Measurements from ENCODE around the gene PATZ1. TPM values are rescaled to one million over a fixed set of nuclear protein-coding genes. Genes with fewer than 3 reads are reported as not detected.

Gene PATZ1
- total and polyA plus RNA-seq, 9 of the 15 experiments (the other 6 are each of a cell fraction or from before 2014, with no cell fraction given), result 0.63 to 7.8 (median 4.2) TPM

GRCh38 chr22:31326877-31327276 lies 19.3 kb downstream of the PATZ1 start:
- DNase-seq (ENCODE audit: extremely low read depth in 1 of 4, low spot score in 3 of 4) (no peak), ATAC-seq (no peak), FAIRE-seq (no peak)
- no peaks in the 10 kb centered on the region for H3K9me1 ChIP-seq (ENCODE audit: control insufficient read depth, insufficient read depth, low read length)
- no peaks in the 10 kb centered on the region; a peak in 1 of 5 replicates for H3K4me1 ChIP-seq (replicated peaks in 1 of 2; ENCODE audit: control insufficient read depth in 2 of 2, insufficient read depth in 2 of 2, low read length in 2 of 2)
- H3K9ac ChIP-seq (ENCODE audit: insufficient read depth in 1 of 2, low read depth in 2 of 2, low read length in 2 of 2), result no peak overlapping the region
- H4K20me1 ChIP-seq (replicated peaks; ENCODE audit: control insufficient read depth, insufficient read depth, low read length), result no peaks in the 10 kb centered on the region
- H3K4me2 ChIP-seq (ENCODE audit: insufficient read depth, low read length), result no peak overlapping the region
- intact Hi-C loops (cut with micrococcal nuclease), result no loop called here
- 0 out of 3 replicates have a peak, but pooled peaks cover 4% of the 10 kb centered on the region for H3K36me3 ChIP-seq (ENCODE audit: control insufficient read depth, insufficient read depth, low read length)
- no peak overlapping the region for H3K27ac ChIP-seq (ENCODE audit: extremely low read depth, low read depth, low read length)
- WGBS (ENCODE audit: insufficient coverage, low coverage, missing lambda C conversion rate), result 81% methylated on average over 7 of the region's 9 CpGs
- ChIA-PET CTCF (ENCODE audit: low intra/inter-chr PET ratio) (no interaction called here), POLR2A (no interaction called here)
- H3K27me3 ChIP-seq (ENCODE audit: control insufficient read depth in 2 of 2, insufficient read depth in 2 of 2, low read length in 2 of 2), result no peaks in the 10 kb centered on the region
- H2AFZ ChIP-seq (ENCODE audit: low read depth, low read length), result no peak overlapping the region
- no peak overlapping the region for H3K4me3 ChIP-seq
- in situ Hi-C loops (cut with MboI), result no loop called here
- no peaks in the 10 kb centered on the region for H3K79me2 ChIP-seq (ENCODE audit: control insufficient read depth, insufficient read depth, low read length)
- no peaks in the 10 kb centered on the region for H3K9me3 ChIP-seq (replicated peaks; ENCODE audit: control insufficient read depth, insufficient read depth, low read depth, low read length)
- no peak for TF ChIP-seq ADNP (tag; IDR thresholded peaks at IDR 0.05)
- no peak for TF ChIP-seq GABPB1 (CRISPR knock-in tag; IDR thresholded peaks at IDR 0.05)
- no peak for TF ChIP-seq ZNF184 (CRISPR knock-in tag; IDR thresholded peaks at IDR 0.05)
- no peak for TF ChIP-seq GATA2 (CRISPR knock-in tag; IDR thresholded peaks at IDR 0.05)
- no TSS peak for BruUV-seq (replicated peaks)

DNA sequence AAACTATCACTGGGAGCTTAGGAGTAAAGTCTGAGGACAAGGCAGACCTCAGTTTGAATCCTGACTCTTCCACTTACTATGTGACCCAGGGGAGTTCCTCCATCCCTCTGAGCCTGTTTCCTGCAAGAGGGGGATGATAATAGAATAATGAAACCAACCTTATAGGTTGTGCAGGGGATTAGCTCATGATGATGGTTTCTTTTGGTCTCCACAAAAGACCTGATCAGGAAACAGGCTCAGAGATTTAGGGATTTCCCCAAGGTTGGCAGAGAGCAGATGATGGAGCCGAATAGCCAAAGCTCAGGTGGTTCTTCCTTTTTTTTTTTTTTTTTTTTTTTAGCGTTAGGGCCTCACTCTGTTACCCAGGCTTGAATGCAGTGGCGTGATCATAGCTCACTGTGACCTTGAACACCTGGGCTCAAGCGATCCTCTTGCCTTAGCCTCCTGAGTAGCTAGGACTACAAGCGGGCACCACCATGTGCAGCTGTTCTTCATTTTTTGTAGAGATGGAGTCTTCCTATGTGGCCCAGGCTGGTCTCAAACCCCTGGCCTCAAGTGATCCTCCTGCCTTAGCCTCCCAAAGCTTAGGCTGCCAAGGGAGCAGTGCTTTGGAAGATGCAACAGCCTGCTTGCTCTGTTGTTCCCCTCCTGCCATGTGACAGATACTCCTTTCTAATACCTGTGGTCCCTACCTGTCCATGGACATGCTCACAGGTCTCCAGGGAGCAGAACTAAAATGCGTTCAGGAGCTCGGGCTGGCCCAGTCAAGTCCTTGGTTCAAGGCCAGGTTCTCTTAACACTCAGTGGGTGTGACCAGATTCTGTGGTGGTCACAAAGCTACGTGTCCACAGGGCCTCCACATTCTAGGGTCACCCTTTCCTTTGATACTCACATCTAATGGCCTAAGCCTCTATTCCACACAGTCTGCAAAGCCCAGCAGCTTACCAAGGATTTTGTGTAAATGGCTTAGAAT lies 22.3 kb downstream of the PATZ1 start:
- in situ Hi-C loops (cut with MboI) (no loop called here), intact Hi-C loops (cut with micrococcal nuclease) (no loop called here)
- Histone ChIP-seq H4K20me1 (replicated peaks; ENCODE audit: control insufficient read depth, insufficient read depth, low read length) (no peaks in the 10 kb centered on the region), H3K27ac (ENCODE audit: extremely low read depth, low read depth, low read length) (no peak overlapping the region), H3K79me2 (ENCODE audit: control insufficient read depth, insufficient read depth, low read length) (no peaks in the 10 kb centered on the region), H3K9me1 (ENCODE audit: control insufficient read depth, insufficient read depth, low read length) (no peaks in the 10 kb centered on the region), H3K27me3 (ENCODE audit: control insufficient read depth in 2 of 2, insufficient read depth in 2 of 2, low read length in 2 of 2) (no peaks in the 10 kb centered on the region), H3K9ac (ENCODE audit: insufficient read depth in 1 of 2, low read depth in 2 of 2, low read length in 2 of 2) (no peak overlapping the region), H2AFZ (ENCODE audit: low read depth, low read length) (no peak overlapping the region), H3K4me2 (ENCODE audit: insufficient read depth, low read length) (no peak overlapping the region), H3K36me3 (ENCODE audit: control insufficient read depth, insufficient read depth, low read length) (0 out of 3 replicates have a peak, but pooled peaks cover 4% of the 10 kb centered on the region), H3K9me3 (replicated peaks; ENCODE audit: control insufficient read depth, insufficient read depth, low read depth, low read length) (no peaks in the 10 kb centered on the region), H3K4me1 (replicated peaks in 1 of 2; ENCODE audit: control insufficient read depth in 2 of 2, insufficient read depth in 2 of 2, low read length in 2 of 2) (no peaks in the 10 kb centered on the region), H3K4me3 (no peak overlapping the region)
- ATAC-seq (no peak), FAIRE-seq (no peak), DNase-seq (ENCODE audit: extremely low read depth in 1 of 4, low spot score in 3 of 4) (no peak)
- 51% methylated on average over 6 of the region's 8 CpGs for WGBS (ENCODE audit: insufficient coverage, low coverage, missing lambda C conversion rate)
- no TSS peak for BruUV-seq (replicated peaks)
- ChIA-PET POLR2A (interaction anchor here (0.6 to 0.7 kb wide), 3 partner anchors 21 to 111 kb away, joined by 3 to 4 read pairs (median 4); partner anchors contain the start of gene PIK3IP1), CTCF (ENCODE audit: low intra/inter-chr PET ratio) (no interaction called here)
- TF ChIP-seq ZNF76 (CRISPR knock-in tag; IDR thresholded peaks at IDR 0.05; ENCODE audit: borderline replicate concordance), result no peak
- no peak for TF ChIP-seq SNIP1 (IDR thresholded peaks at IDR 0.05; ENCODE audit: low read depth)
- no peak for TF ChIP-seq GATAD2B (IDR thresholded peaks at IDR 0.05; ENCODE audit: borderline replicate concordance)
- TF ChIP-seq NFE2 (IDR thresholded peaks at IDR 0.05; ENCODE audit: low read depth), result no peak
- TF ChIP-seq, protein P1, sequence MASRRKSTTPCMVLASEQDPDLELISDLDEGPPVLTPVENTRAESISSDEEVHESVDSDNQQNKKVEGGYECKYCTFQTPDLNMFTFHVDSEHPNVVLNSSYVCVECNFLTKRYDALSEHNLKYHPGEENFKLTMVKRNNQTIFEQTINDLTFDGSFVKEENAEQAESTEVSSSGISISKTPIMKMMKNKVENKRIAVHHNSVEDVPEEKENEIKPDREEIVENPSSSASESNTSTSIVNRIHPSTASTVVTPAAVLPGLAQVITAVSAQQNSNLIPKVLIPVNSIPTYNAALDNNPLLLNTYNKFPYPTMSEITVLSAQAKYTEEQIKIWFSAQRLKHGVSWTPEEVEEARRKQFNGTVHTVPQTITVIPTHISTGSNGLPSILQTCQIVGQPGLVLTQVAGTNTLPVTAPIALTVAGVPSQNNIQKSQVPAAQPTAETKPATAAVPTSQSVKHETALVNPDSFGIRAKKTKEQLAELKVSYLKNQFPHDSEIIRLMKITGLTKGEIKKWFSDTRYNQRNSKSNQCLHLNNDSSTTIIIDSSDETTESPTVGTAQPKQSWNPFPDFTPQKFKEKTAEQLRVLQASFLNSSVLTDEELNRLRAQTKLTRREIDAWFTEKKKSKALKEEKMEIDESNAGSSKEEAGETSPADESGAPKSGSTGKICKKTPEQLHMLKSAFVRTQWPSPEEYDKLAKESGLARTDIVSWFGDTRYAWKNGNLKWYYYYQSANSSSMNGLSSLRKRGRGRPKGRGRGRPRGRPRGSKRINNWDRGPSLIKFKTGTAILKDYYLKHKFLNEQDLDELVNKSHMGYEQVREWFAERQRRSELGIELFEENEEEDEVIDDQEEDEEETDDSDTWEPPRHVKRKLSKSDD (conservative IDR thresholded peaks at IDR 0.05; ENCODE audit: low read length), result no peak
- no peak for TF ChIP-seq ZBTB49 (CRISPR knock-in tag; IDR thresholded peaks at IDR 0.05; ENCODE audit: borderline replicate concordance)

Data from K562 (cell line).